Measurements from ENCODE around the gene RAET1E. TPM values are rescaled to one million over a fixed set of nuclear protein-coding genes. Genes with fewer than 3 reads are reported as not detected.
A peak's percentile ranks its signal among the peaks of the same experiment; 100 is the strongest.

Gene RAET1E
- total and polyA plus RNA-seq, 4 donors = 0.56 to 0.98 (median 0.93) TPM

DNA sequence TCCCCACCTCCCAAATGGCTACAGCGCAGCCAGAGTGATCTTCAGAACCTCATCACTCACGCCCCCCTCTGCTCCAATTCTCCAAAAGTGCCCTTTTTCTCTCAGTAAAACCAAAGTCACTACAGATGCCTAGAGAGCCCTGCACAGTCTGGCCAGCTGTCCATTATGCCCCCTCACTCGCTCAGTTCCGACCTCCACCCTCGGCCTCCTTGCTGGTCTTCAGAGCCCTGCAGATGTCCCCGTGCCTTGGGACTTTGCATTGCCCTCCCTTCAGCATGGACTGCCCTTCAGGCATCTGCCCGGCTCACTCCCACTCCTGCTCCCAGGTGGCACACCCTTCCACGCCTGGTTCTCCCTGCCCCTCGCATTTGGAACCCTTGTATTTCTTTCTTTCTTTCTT, 1.1 kb upstream of the RAET1E start:
- no peak for TF ChIP-seq CTCF (IDR thresholded peaks at IDR 0.05; ENCODE audit: control extremely low read depth, extremely low read depth)
- WGBS, 2 donors = 96% methylated on average over 9 of the region's 9 CpGs
- Histone ChIP-seq H3K9me3 (ENCODE audit: control insufficient read depth in 4 of 4, insufficient read depth in 3 of 4, low read length in 3 of 4) (no peaks in the 10 kb centered on the region), H3K27me3 (ENCODE audit: control insufficient read depth in 3 of 3, insufficient read depth in 3 of 3, low read length in 2 of 3) (no peaks in the 10 kb centered on the region), H3K4me1 (ENCODE audit: control insufficient read depth in 5 of 5, insufficient read depth in 5 of 5, low read length in 5 of 5) (peaks cover 3 to 18% (median 12%) of the 10 kb centered on the region in 5 donors), H3K36me3 (ENCODE audit: control insufficient read depth in 4 of 4, insufficient read depth in 4 of 4, low read length in 4 of 4) (no peaks in the 10 kb centered on the region), H3K4me3 (no peak overlapping the region), H3K27ac (ENCODE audit: low read depth in 1 of 2, low read length in 1 of 2) (no peak overlapping the region), H3K9ac (ENCODE audit: insufficient read depth in 1 of 2, low read length in 2 of 2) (no peak overlapping the region)
- DNase-seq = no peak
- no peak for ATAC-seq (ENCODE audit: insufficient read depth, low FRiP score)

GRCh38 chr6:149897015-149897697, 757 bp downstream of the RAET1E start:
- H3K4me3 ChIP-seq = no peak overlapping the region
- ATAC-seq (ENCODE audit: insufficient read depth, low FRiP score) = peak; percentile 60
- H3K9me3 ChIP-seq (ENCODE audit: control insufficient read depth in 4 of 4, insufficient read depth in 3 of 4, low read length in 3 of 4) = no peaks in the 10 kb centered on the region
- peak overlapping the region in 1 of 2 donors; percentile 81 for H3K27ac ChIP-seq (ENCODE audit: low read depth in 1 of 2, low read length in 1 of 2)
- peaks cover 3 to 18% (median 12%) of the 10 kb centered on the region in 5 donors for H3K4me1 ChIP-seq (ENCODE audit: control insufficient read depth in 5 of 5, insufficient read depth in 5 of 5, low read length in 5 of 5)
- TF ChIP-seq CTCF (IDR thresholded peaks at IDR 0.05; ENCODE audit: control extremely low read depth, extremely low read depth) = no peak
- peak overlapping the region in 1 of 2 donors; percentile 55 for H3K9ac ChIP-seq (ENCODE audit: insufficient read depth in 1 of 2, low read length in 2 of 2)
- H3K36me3 ChIP-seq (ENCODE audit: control insufficient read depth in 4 of 4, insufficient read depth in 4 of 4, low read length in 4 of 4) = no peaks in the 10 kb centered on the region
- no peaks in the 10 kb centered on the region for H3K27me3 ChIP-seq (ENCODE audit: control insufficient read depth in 3 of 3, insufficient read depth in 3 of 3, low read length in 2 of 3)
- peak; percentile 42 to 80 (median 67) for DNase-seq
- whole genome bisulfite sequencing, 2 donors = 50 to 82% methylated on average over 13 of the region's 13 CpGs

DNA sequence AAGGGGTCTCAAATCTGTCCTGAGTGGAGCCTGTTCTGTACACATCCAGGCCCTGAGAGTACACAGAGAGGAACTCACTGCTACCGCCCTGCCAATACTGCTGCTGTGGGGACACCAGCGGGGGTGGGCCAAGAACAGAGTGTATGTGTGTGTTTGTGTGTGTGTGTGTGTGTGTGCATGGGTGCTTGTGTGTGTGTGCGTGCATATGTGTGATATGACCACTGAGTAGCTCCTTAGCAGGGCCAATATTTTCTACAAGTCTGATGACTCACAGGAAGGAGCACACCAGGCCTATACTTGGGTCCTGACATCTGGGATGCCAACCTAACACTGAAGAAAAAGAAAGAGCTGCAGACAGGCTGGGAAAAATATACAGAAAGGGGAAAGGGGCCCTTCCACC, 1.4 kb downstream of the RAET1E start:
- Histone ChIP-seq H3K4me3 (no peak overlapping the region), H3K27ac (ENCODE audit: low read depth in 1 of 2, low read length in 1 of 2) (peak overlapping the region in 1 of 2 donors; percentile 81), H3K9me3 (ENCODE audit: control insufficient read depth in 4 of 4, insufficient read depth in 3 of 4, low read length in 3 of 4) (no peaks in the 10 kb centered on the region), H3K27me3 (ENCODE audit: control insufficient read depth in 3 of 3, insufficient read depth in 3 of 3, low read length in 2 of 3) (no peaks in the 10 kb centered on the region), H3K36me3 (ENCODE audit: control insufficient read depth in 4 of 4, insufficient read depth in 4 of 4, low read length in 4 of 4) (no peaks in the 10 kb centered on the region), H3K4me1 (ENCODE audit: control insufficient read depth in 5 of 5, insufficient read depth in 5 of 5, low read length in 5 of 5) (peaks cover 3 to 18% (median 12%) of the 10 kb centered on the region in 5 donors), H3K9ac (ENCODE audit: insufficient read depth in 1 of 2, low read length in 2 of 2) (no peak overlapping the region)
- TF ChIP-seq CTCF (IDR thresholded peaks at IDR 0.05; ENCODE audit: control extremely low read depth, extremely low read depth) = no peak
- DNase-seq (no peak), ATAC-seq (ENCODE audit: insufficient read depth, low FRiP score) (no peak)
- 82 to 93% methylated on average over 3 of the region's 3 CpGs for WGBS, 2 donors

Measured in lung (tissue), 12 donors.